ENCODE results near the gene ABLIM2. TPM values are rescaled to one million over a fixed set of nuclear protein-coding genes. Genes with fewer than 3 reads are reported as not detected.

ABLIM2 gene
- total RNA-seq, 2 experiments from 2014 or later = 0.13 TPM; not detected in 1

GRCh38 chr4:8097141-8097541 lies 61.5 kb downstream of the ABLIM2 start:
- no peak for DNase-seq
- ChIA-PET CTCF (no interaction called here), POLR2A (no interaction called here)
- Mint-ChIP-seq H3K4me1 (no peaks in the 10 kb centered on the region), H3K27ac (no peak overlapping the region), H3K9me3 (peaks cover 19% of the 10 kb centered on the region), H3K4me3 (no peak overlapping the region), H3K27me3 (no peaks in the 10 kb centered on the region), H3K36me3 (ENCODE audit: low read depth) (peaks cover 2% of the 10 kb centered on the region)

GRCh38 chr4:8096690-8097061 lies 61.9 kb downstream of the ABLIM2 start:
- H3K4me3 Mint-ChIP-seq = no peak overlapping the region
- POLR2A ChIA-PET = no interaction called here

GRCh38 chr4:8095956-8096689 lies 62.5 kb downstream of the ABLIM2 start:
- peaks cover 19% of the 10 kb centered on the region for H3K9me3 Mint-ChIP-seq
- ChIA-PET POLR2A (no interaction called here), CTCF (no interaction called here)
- H3K4me3 Mint-ChIP-seq = no peak overlapping the region
- no peaks in the 10 kb centered on the region for H3K27me3 Mint-ChIP-seq
- no peak overlapping the region for H3K27ac Mint-ChIP-seq
- H3K4me1 Mint-ChIP-seq = no peaks in the 10 kb centered on the region
- H3K36me3 Mint-ChIP-seq (ENCODE audit: low read depth) = peaks cover 2% of the 10 kb centered on the region
- DNase-seq = no peak

More at GRCh38 chr4:8096690-8097061, 61.9 kb downstream of the ABLIM2 start:
- peaks cover 2% of the 10 kb centered on the region for H3K36me3 Mint-ChIP-seq (ENCODE audit: low read depth)
- H3K4me1 Mint-ChIP-seq = no peaks in the 10 kb centered on the region
- H3K9me3 Mint-ChIP-seq = peaks cover 19% of the 10 kb centered on the region
- no peaks in the 10 kb centered on the region for H3K27me3 Mint-ChIP-seq
- no peak for DNase-seq
- no peak overlapping the region for H3K27ac Mint-ChIP-seq
- CTCF ChIA-PET = no interaction called here

GRCh38 chr4:8093587-8094274 lies 64.9 kb downstream of the ABLIM2 start:
- ChIA-PET CTCF (no interaction called here), POLR2A (no interaction called here)
- no peaks in the 10 kb centered on the region for H3K4me1 Mint-ChIP-seq

GRCh38 chr4:8092282-8092681 lies 66.3 kb downstream of the ABLIM2 start:
- ChIA-PET CTCF (no interaction called here), POLR2A (no interaction called here)
- Mint-ChIP-seq H3K4me1 (no peaks in the 10 kb centered on the region), H3K27ac (no peak overlapping the region), H3K36me3 (ENCODE audit: low read depth) (peaks cover 2% of the 10 kb centered on the region), H3K9me3 (peaks cover 19% of the 10 kb centered on the region), H3K4me3 (no peak overlapping the region), H3K27me3 (no peaks in the 10 kb centered on the region)
- DNase-seq = no peak

More at GRCh38 chr4:8093587-8094274, 64.9 kb downstream of the ABLIM2 start:
- H3K27ac Mint-ChIP-seq = no peak overlapping the region
- DNase-seq = no peak
- no peak overlapping the region for H3K4me3 Mint-ChIP-seq
- no peaks in the 10 kb centered on the region for H3K27me3 Mint-ChIP-seq
- peaks cover 19% of the 10 kb centered on the region for H3K9me3 Mint-ChIP-seq
- H3K36me3 Mint-ChIP-seq (ENCODE audit: low read depth) = peaks cover 2% of the 10 kb centered on the region

- DNase-seq = no peak
- H3K36me3 Mint-ChIP-seq (ENCODE audit: low read depth) = peaks cover 2% of the 10 kb centered on the region
- ChIA-PET POLR2A (no interaction called here), CTCF (no interaction called here)
- no peak overlapping the region for H3K4me3 Mint-ChIP-seq
- no peaks in the 10 kb centered on the region for H3K27me3 Mint-ChIP-seq
- H3K27ac Mint-ChIP-seq = no peak overlapping the region
- peaks cover 16% of the 10 kb centered on the region for H3K9me3 Mint-ChIP-seq
- H3K4me1 Mint-ChIP-seq = no peaks in the 10 kb centered on the region
Observed at GRCh38 chr4:8090744-8091301, 67.8 kb downstream of the ABLIM2 start.

- Mint-ChIP-seq H3K4me3 (no peak overlapping the region), H3K27me3 (no peaks in the 10 kb centered on the region), H3K9me3 (peaks cover 12% of the 10 kb centered on the region), H3K27ac (no peak overlapping the region), H3K4me1 (no peaks in the 10 kb centered on the region), H3K36me3 (ENCODE audit: low read depth) (peaks cover 2% of the 10 kb centered on the region)
- POLR2A ChIA-PET = no interaction called here
- no peak for DNase-seq
- CTCF ChIA-PET = no interaction called here
Observed at GRCh38 chr4:8090312-8090711, 68.3 kb downstream of the ABLIM2 start.

- peaks cover 2% of the 10 kb centered on the region for H3K36me3 Mint-ChIP-seq (ENCODE audit: low read depth)
- no peak overlapping the region for H3K27ac Mint-ChIP-seq
- H3K4me3 Mint-ChIP-seq = no peak overlapping the region
- DNase-seq = no peak
- no peaks in the 10 kb centered on the region for H3K27me3 Mint-ChIP-seq
- POLR2A ChIA-PET = no interaction called here
- H3K9me3 Mint-ChIP-seq = peaks cover 12% of the 10 kb centered on the region
- no peaks in the 10 kb centered on the region for H3K4me1 Mint-ChIP-seq
- CTCF ChIA-PET = no interaction called here
Observed at GRCh38 chr4:8089862-8090261, 68.8 kb downstream of the ABLIM2 start.

- Mint-ChIP-seq H3K36me3 (ENCODE audit: low read depth) (peaks cover 2% of the 10 kb centered on the region), H3K9me3 (peaks cover 8% of the 10 kb centered on the region), H3K4me1 (no peaks in the 10 kb centered on the region), H3K4me3 (no peak overlapping the region), H3K27ac (no peak overlapping the region), H3K27me3 (no peaks in the 10 kb centered on the region)
- ChIA-PET CTCF (no interaction called here), POLR2A (no interaction called here)
- DNase-seq = no peak
Observed at GRCh38 chr4:8088966-8089491, 69.6 kb downstream of the ABLIM2 start.

- CTCF ChIA-PET = no interaction called here
- DNase-seq = no peak
- H3K4me1 Mint-ChIP-seq = no peaks in the 10 kb centered on the region
Observed at GRCh38 chr4:8087921-8088495, 70.6 kb downstream of the ABLIM2 start.

GRCh38 chr4:8086783-8087445 lies 71.7 kb downstream of the ABLIM2 start:
- H3K9me3 Mint-ChIP-seq = no peaks in the 10 kb centered on the region
- no peak overlapping the region for H3K4me3 Mint-ChIP-seq
- no peaks in the 10 kb centered on the region for H3K36me3 Mint-ChIP-seq (ENCODE audit: low read depth)
- no peak for DNase-seq
- CTCF ChIA-PET = no interaction called here
- H3K27ac Mint-ChIP-seq = no peak overlapping the region
- H3K4me1 Mint-ChIP-seq = no peaks in the 10 kb centered on the region
- H3K27me3 Mint-ChIP-seq = no peaks in the 10 kb centered on the region
- POLR2A ChIA-PET = interaction anchor here (0.9 kb wide), 1 partner anchor 36 kb away, joined by 3 read pairs; no protein-coding TSS in a partner anchor

More at GRCh38 chr4:8087921-8088495, 70.6 kb downstream of the ABLIM2 start:
- Mint-ChIP-seq H3K36me3 (ENCODE audit: low read depth) (no peaks in the 10 kb centered on the region), H3K9me3 (no peaks in the 10 kb centered on the region), H3K27ac (no peak overlapping the region), H3K27me3 (no peaks in the 10 kb centered on the region), H3K4me3 (no peak overlapping the region)
- POLR2A ChIA-PET = interaction anchor here (0.9 kb wide), 1 partner anchor 37 kb away, joined by 3 read pairs; no protein-coding TSS in a partner anchor

- no peaks in the 10 kb centered on the region for H3K36me3 Mint-ChIP-seq (ENCODE audit: low read depth)
- POLR2A ChIA-PET = no interaction called here
- CTCF ChIA-PET = no interaction called here
Observed at GRCh38 chr4:8085491-8086117, 73.0 kb downstream of the ABLIM2 start.

More at GRCh38 chr4:8085491-8086117, 73.0 kb downstream of the ABLIM2 start:
- H3K4me3 Mint-ChIP-seq = no peak overlapping the region
- no peak for DNase-seq
- no peaks in the 10 kb centered on the region for H3K27me3 Mint-ChIP-seq
- no peak overlapping the region for H3K27ac Mint-ChIP-seq
- no peaks in the 10 kb centered on the region for H3K4me1 Mint-ChIP-seq
- H3K9me3 Mint-ChIP-seq = no peaks in the 10 kb centered on the region

All from activated CD4-positive, alpha-beta memory T cell treated with anti-CD3 and anti-CD28 coated beads, Interleukin-2, amount 10 ng/mL, durations not matched to agents 7 days and 5 days (primary cell).